Measurements from ENCODE around the gene KRT17.
"Not testable (repeated sequence)": the region's sequence is repeated elsewhere in the genome, so short reads cannot be mapped to it uniquely, and the experiment has no call there.

KRT17 gene

DNA sequence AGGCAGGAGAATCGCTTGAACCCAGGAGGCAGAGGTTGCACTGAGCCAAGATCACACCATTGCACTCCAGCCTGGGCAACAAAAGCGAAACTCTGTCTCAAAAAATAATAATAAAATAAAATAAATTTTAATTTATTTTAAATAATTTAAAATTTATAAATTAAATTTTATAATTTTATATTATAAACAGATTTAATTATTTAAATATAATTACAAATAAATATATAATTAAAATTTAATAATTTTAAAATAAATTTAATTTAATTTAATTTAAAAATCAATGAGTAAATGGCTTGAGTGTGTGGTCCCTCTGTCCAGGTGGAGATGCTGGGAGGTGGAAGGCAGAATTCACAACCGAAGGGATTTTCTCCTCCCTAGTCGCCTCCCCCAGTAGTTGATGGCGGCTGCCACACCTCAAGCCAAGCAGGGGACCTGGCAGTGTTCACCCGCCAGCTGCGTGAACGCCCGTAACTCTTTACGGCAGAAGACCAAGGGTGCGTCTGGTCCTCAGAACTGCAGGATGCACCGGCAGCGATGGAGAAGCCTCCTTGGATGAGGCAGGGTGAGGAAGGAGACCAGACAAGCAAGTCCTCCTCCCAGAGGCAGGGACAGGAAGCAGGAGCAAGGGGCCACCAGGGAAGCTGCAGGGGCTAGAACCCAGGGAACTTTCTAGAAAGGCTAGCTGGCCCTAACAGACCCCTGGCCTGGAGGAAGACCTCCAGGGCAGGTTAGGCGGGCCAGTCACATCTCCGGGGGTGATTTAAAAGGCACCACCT, 22.9 kb upstream of the KRT17 start:
- H3K27ac ChIP-seq = no peak overlapping the region
- H3K4me3 ChIP-seq (ENCODE audit: low read depth in 1 of 2, low read length in 1 of 2) = no peak overlapping the region
- no peaks in the 10 kb centered on the region for H3K27me3 ChIP-seq
- TF ChIP-seq CTCF (IDR thresholded peaks at IDR 0.05) = no peak
- peaks cover 30 to 33% of the 10 kb centered on the region in 2 experiments for H3K4me1 ChIP-seq (ENCODE audit: control insufficient read depth in 1 of 2, insufficient read depth in 1 of 2, low read depth in 1 of 2, low read length in 1 of 2)
- no peaks in the 10 kb centered on the region for H3K9me3 ChIP-seq
- no peaks in the 10 kb centered on the region for H3K36me3 ChIP-seq

GRCh38 chr17:41642252-41643156, 18.1 kb upstream of the KRT17 start:
- no peak for TF ChIP-seq CTCF (IDR thresholded peaks at IDR 0.05)
- no peaks in the 10 kb centered on the region for H3K36me3 ChIP-seq

DNA sequence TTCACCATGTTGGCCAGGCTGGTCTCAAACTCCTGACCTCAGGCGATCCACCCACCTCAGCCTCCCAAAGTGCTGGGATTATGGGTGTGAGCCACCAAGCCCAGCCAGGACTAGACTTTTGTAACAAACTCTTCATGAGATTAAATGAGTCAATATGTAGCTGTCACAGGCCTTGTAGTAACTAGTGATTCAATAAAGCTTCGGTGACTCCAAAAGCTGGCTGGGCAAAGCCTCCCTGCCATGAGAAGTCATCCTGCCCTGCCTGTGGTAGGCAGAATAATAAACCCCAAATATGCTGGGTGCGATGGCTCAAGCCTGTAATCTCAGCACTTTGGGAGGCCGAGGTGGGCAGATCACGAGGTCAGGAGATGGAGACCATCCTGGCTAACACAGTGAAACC, 16.2 kb upstream of the KRT17 start:
- not testable (repeated sequence) for H3K4me1 ChIP-seq (ENCODE audit: control insufficient read depth in 1 of 2, insufficient read depth in 1 of 2, low read depth in 1 of 2, low read length in 1 of 2); H3K9me3 ChIP-seq; H3K36me3 ChIP-seq; H3K4me3 ChIP-seq (ENCODE audit: low read depth in 1 of 2, low read length in 1 of 2); H3K27me3 ChIP-seq; H3K27ac ChIP-seq

More at GRCh38 chr17:41642252-41643156, 18.1 kb upstream of the KRT17 start:
- Histone ChIP-seq H3K9me3 (no peaks in the 10 kb centered on the region), H3K27ac (no peak overlapping the region), H3K4me1 (ENCODE audit: control insufficient read depth in 1 of 2, insufficient read depth in 1 of 2, low read depth in 1 of 2, low read length in 1 of 2) (peaks cover 17 to 20% of the 10 kb centered on the region in 2 experiments), H3K27me3 (no peaks in the 10 kb centered on the region), H3K4me3 (ENCODE audit: low read depth in 1 of 2, low read length in 1 of 2) (no peak overlapping the region)

GRCh38 chr17:41639492-41640473, 15.4 kb upstream of the KRT17 start:
- Histone ChIP-seq H3K9me3 (no peaks in the 10 kb centered on the region), H3K4me3 (ENCODE audit: low read depth in 1 of 2, low read length in 1 of 2) (no peak overlapping the region), H3K27me3 (no peaks in the 10 kb centered on the region), H3K4me1 (ENCODE audit: control insufficient read depth in 1 of 2, insufficient read depth in 1 of 2, low read depth in 1 of 2, low read length in 1 of 2) (peaks cover under 1 to 1% of the 10 kb centered on the region in 2 experiments), H3K27ac (no peak overlapping the region), H3K36me3 (no peaks in the 10 kb centered on the region)
- no peak for TF ChIP-seq CTCF (IDR thresholded peaks at IDR 0.05)

GRCh38 chr17:41638941-41639340, 14.6 kb upstream of the KRT17 start:
- Histone ChIP-seq H3K36me3 (no peaks in the 10 kb centered on the region), H3K4me1 (ENCODE audit: control insufficient read depth in 1 of 2, insufficient read depth in 1 of 2, low read depth in 1 of 2, low read length in 1 of 2) (no peaks in the 10 kb centered on the region), H3K9me3 (no peaks in the 10 kb centered on the region), H3K4me3 (ENCODE audit: low read depth in 1 of 2, low read length in 1 of 2) (no peak overlapping the region), H3K27me3 (no peaks in the 10 kb centered on the region), H3K27ac (no peak overlapping the region)
- TF ChIP-seq CTCF (IDR thresholded peaks at IDR 0.05) = no peak
